Measurements from ENCODE around the gene SNED1.

The SNED1 gene

DNA sequence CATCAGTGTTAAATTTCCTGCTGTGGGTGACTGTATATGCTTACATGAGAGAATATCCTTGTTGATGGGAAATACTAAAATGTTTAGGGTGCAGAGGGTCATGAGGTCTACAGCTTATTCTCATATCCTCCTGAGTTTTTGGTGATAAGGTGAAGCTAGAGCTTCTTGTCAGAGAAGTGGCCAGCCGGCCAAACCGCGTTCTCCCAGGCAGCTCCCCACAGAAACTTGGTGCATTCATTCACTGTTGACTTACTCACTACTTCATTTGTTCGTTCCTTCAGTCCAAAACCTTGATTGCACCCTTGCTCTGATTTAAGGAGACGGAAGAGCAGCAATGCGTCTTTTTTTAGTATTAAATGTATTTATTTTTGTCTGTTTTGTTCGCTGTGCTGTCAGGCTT is 8.7 kb downstream of the SNED1 start:
- no peak for DNase-seq

DNA sequence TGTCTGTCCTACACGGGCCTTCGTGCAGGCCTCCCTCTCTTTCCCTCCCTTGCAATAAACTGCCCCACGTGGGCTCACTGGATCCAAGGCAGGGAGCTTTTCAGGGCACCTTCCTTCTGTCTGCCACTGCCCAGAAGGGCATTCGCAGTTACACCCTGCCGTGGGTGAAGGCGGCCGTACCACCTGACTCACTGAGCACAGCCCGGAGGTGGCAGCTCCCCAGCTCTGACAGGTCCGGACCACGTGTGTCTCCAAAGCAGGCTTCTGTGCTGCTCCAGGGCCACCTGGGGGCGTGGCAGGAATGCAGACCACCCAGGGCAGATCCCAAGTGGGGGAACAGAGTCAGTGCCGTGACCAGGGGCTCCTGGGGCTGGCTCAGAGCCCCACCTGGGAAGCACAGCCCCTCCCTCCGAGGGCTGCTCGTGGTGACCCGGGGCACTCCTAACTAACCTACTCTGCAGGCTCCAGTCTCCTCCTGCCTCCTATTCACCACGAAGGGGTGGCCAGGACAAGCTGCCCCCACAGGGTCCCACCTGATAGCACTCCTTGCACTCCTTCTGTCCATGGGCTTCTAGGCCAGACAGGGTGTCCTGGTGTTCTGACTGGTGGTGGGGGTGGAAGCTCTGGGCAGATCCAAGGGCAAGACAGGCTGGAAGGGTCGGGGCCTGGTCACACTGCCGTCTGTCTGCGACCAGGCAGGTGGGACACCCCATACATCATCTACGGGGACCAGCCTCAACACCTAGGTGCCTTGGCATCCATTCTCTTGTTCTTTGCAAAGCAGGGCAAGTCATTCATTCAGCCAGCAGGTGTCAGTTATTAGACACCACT is 9.7 kb downstream of the SNED1 start:
- DNase-seq = no peak

DNA sequence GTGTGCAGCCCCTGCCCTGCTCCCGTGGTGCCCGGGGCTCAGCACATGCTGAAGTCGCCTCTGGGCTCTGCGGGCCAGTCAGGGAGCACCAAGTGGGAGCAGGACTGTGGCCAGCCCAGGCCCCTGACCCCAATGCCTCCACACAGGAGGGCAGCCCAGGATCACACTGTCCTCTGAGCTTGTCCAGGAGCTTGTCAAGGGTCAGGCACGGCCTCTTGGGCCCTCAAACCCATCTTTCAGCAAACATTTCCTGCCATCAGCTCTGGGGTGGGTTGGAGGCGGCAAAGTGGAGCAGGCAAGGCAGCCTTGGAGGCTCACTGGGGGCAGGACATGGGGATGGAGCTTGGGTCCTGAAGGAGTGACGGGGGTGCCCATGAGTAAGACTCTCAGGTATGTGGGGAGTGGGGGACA is 10.3 kb downstream of the SNED1 start:
- no peak for DNase-seq

DNA sequence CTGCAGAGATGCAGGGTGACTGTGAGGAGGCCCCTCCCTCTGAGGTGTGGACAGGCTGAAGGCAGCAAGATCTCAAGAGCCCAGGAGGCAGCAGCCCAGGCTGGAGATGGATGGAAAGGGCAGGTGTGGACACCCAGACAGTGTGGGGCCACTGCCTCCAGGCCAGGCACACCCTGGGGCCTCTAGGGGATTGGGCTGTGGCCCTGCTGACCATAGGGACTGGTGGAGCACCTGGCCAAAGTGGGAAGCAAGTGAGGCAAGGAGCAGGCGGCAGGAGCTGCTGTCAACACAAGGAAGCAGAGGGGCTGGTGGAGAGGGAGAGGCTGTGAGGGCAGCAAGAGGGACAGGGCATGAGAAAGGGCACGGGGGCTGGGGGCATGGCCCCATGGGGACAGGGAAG is 10.8 kb downstream of the SNED1 start:
- no peak for DNase-seq

DNA sequence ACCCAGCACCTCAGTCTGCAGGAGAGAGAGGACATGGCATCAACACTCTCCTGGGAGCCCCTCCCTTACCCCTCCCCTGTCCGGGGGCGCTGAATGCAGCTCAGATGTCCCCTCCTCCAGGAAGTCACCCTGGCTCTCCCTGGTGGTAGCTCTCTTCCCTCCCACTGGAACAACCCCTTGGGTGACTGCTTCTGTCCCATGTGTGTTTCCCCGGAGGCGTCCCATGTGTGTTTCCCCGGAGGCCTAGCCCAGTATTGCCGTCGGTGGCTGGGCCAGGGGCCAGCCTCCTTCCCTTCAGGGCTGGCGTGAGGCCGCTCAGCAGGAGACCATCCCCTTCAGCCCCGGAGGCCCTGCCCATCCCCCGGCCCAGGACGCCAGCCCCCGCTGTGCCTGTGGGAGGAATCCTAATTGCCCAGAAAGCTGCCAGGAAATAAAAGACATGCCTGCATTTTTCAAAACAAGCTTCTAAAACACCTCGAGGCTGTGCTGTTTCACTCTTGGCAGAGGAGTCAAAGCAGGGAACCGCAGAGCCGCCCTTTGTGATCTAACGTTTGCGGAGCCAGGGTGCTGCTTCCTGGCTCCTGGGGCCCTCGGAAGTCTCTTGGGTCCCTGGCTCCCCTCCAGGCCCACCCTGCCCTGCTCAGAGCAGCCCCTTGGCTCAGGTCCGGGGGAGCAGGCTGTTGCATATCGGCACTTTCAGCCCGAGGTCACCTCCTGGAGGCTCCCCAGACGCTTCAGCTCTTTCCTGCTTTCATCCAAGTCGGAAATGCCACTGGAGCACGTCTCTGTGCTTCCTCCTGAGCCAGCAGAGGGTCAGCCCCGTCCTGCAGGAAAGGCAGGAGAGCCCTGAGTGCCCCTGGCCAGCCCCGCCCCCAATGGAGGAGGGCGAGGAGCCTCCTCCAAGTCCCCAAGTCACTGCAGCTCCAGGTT is 11.4 kb downstream of the SNED1 start:
- no peak for DNase-seq

DNA sequence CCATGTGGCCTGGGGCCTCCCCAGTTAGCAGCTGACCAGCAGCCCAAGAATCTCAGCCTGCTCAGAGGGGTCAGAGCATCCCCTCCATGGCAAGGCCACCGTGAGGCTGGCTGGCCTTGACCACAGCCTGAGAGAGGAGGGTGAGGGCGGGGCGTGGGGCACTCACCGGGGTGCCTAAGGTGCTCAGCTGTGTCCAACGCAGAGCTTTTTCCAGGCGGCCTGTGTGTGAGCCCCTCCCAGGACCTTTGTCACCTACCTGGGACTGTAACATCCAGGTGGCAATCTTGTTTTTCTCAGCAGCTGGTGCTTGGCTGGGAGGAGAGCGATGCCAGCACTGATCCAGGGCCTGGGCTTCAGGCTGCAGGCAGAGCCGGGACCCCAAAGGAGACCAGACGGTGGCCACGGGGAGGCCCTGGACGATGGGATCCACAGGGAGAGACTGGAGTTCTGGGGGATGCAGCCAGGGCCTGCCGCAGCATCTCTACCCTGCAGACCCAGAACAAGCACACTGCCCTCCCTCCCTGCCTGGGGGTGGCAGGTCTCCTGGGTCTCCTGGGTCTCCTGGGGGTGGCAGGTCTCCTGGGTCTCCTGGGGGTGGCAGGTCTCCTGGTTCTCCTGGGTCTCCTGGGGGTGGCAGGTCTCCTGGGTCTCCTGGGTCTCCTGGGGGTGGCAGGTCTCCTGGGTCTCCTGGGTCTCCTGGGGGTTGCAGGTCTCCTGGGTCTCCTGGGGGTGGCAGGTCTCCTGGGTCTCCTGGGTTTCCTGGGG is 12.3 kb downstream of the SNED1 start:
- DNase-seq = no peak

DNA sequence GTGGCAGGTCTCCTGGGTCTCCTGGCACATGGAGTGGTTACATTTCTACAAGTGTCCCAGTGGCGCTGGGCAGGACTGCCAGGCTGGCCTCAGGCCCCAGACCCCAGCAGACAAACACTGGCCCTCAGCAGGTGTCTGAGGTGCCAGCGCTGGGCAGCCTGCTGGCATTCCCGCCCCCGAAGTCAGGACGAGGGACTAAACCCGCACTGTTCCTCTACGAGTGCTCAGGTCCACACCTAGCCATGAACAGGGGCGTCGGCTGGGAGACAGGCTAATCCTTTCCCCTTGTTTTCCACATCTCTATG is 12.8 kb downstream of the SNED1 start:
- no peak for DNase-seq

DNA sequence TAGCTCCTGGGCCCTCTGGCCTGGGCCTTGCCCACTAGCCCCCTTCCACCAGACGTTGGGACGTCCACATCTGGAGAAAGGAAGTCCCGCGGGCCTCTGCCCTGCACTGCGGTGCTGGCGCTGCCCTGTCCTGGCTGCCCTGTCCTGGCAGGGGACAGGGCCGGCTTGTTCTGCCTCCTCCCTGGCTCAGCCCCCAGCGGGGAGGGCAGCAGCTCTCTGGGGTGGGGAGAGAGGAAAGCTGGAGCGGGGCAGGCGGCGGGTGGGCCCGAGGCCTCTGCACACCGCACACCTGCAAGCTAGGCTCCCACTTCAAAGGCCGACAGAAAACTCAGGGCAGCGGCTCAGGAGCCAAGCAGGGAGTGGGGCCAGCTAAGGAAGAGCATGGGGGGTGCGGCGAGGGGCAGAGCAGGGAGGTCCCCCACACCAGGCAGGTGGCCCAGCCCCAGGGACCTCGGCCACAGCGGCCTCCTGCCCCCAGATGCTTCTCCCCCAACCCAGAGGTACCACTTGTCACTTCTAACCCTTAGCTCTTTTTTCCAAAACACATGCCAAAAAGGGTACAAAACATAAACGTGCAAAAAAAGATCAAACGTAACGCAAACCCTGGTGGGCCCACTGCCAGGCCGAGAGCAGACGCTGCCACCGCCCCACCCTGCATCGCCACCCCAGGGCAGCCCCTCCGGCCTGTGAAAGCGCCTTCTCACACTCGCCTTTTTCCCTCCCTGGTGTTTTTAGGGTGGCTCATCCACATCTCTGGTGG is 13.5 kb downstream of the SNED1 start:
- DNase-seq = no peak

DNA sequence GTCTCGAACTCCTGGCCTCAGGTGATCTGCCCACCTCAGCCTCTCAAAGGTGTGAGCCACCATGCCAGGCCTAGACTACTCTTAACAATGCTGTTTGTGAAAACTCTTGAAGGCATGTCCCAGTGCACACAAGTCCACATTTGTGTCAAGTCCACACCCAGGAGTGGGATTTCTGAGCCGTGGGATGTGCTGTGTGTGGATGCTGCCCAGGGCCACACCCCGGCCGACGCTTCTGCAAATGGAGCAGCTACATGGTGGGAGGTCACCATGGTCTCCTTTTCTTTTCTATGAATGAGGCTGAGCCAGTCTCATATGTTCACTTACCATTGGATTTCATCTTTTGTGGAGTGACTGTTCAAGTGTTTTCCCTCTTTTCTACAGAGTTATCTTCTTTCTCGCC is 15.8 kb downstream of the SNED1 start:
- no peak for DNase-seq

DNA sequence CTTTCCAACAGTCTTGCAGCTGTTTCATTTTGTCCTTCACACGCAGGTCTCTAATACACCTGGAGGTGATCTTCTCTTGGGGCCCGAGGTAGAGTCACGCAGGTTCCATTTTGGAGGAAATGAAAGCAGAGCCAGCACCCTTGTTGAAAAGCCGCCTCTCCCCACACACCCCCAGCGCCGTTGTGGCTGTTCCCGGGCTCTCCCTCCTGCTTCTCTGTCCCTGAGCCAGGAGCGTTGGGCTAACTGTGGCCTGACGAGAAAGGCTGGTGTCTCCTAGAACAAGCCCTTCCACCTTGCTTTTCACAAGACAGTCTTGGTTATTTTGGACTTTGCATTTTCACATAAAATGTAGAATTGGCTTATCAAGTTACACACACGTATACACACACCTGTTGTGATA is 16.3 kb downstream of the SNED1 start:
- no peak for DNase-seq

DNA sequence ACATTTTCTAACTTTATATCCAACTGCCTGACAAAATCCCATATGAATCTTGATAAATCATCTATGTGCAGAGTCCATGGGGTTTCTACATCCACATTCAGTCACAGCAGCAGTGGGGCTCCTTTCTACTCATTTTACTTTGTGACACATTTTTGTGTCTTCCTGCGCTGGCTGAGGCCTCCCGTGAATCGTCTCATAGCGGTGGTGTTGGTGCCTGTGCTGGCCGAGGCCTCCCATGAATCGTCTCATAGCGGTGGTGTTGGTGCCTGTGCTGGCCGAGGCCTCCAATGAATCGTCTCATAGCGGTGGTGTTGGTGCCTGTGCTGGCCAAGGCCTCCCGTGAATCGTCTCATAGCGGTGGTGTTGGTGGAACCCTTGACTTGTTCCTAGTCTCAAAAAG is 17.0 kb downstream of the SNED1 start:
- no peak for DNase-seq

DNA sequence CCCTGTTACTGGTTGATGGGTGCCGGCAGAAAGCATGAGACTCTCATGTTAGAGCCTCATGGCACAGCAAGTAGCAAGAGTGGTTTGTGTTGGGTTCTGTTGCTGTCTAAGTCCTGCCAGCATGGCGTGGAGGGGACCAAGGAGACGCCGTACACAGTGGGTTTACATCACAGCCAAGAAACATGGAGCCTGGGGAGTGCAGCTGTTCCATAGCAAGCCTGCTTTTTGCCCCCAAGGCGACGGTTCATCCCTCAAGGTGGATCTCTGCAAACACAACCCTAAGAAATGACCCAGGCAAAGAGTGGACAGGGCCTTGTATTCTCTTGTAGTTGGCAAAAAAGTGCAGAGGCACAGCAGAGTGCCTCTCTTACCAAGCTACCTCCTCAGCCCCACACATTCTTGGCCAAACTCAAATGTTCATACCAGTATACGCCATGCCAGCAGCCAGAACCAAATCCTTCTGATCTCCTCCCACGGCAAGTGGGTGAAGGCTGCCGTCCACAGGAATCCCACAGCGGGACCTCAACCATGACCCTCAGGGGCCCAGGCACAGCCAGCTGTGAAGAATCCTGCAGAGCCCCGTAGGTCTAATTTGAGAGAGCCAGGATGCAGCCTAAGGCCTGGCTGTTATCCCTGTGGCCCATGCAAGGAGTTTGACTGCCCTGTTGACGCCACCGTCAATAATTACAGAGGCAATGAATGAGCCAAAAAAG is 19.0 kb downstream of the SNED1 start:
- DNase-seq = no peak

DNA sequence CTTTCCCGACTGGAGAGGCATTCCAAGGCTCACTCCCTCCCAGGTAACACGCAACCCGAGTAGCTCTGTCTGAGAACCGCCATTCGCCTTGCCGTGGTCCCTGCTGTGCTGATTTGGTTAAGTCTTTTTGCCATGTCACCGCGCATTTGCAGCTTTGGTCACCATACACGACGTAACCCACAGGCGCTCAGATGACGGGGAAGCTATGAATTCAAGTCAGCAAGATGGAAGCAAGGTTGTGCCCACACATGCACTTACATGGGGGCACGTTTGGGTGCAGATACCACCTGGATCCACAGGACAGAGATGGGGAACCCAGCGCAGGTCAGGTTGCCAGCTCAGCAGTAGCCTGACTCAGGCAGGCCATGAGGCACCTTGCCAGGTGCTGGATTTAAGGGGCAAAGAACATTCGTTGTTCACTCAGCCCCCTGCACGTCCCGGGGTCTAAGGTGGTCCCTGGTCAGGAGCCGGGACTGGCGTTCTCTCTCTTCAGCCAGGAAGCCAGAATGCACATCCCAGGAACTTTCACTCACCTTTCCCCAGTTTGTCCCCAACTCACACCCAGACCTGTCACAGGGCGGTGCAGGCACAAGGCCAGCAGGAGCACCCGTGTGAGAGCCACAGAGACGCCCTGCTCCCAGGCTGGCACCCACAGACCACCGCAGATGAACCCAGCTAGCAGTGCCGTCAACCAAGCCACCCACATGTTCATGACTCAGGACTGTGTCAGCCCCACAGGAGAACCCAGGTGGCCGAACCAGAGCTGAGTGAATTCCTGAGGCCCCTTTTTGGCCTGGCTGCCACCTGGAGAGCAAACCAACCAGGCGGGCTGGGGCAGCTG is 19.9 kb downstream of the SNED1 start:
- no peak for DNase-seq

DNA sequence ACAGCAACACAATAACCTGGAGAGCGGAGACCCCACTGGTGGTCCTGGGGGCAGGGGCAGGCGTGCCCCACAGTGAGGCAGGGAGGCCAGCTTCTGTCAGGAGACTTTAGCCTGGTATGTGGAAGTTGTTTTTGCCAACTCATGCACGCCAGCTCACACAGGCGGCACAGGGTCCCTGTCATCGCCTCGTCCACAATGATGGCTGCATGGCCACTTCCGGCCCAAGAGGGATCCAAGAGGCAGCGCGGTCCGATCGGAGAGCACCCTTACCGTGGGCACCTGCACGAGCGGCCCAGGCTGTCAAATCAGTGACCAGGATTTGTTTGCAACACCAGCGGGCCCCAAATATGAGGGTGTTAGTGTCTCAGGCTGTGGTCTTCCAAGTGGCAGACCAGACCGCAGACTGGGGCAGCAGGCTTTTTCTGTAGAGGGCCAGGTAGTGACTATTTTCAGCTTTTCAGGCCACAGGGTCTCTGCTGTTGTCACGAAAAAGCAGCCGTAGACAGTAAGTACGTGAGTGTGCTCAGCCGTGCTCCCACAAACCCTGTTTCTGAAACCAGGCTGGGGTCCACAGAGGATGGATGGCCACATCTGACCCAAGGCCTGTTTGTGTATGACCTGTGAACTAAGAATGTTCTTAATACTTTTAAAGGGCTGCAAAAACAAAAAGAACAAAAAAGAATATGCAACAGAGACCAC is 21.2 kb downstream of the SNED1 start:
- no peak for DNase-seq

DNA sequence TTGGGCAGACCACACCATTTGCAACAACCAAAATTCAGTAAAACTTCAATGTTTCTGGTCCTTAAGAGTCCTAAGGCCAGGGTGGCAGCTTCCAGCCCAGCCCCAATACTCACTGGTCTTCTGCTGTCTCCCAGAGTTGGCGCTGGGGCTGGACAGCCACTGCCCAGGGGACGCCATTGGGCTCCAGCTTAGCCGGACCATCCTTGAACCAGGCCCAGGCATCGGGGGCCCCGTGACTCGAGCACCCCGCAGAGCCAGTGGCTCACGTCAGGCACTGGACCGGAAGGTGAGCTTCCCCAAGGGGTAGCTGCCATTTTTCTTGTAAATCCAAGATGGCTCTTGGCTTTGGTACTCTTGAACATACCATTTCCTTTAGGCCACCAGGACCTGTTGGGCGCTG is 21.8 kb downstream of the SNED1 start:
- DNase-seq = no peak

DNA sequence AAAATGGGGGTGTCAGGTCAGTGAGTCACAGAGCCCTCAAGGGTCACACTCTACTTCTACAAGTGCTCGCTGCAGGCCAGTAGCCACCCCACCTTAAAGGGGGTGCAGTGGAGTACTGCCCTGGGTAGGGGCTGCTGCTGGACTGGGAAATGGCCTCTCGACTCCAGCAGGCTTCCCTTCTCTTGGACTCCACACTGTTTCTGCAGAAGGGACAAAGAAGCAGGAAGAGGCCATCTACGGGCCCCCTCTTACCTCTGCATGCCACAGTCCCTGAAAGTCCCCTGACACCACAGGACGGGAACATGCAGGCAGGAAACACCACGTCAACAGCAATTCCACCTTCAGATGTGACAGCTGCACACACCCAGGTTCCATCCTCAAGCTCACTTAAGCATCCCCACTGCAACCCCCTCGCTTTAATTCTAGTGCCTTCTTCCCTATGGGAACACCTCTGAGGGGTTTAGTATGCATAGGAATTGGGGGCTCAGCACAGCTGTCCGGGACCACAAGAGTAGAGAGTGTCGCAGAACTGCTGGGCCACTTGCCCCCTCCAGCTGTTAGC is 22.3 kb downstream of the SNED1 start:
- no peak for DNase-seq

DNA sequence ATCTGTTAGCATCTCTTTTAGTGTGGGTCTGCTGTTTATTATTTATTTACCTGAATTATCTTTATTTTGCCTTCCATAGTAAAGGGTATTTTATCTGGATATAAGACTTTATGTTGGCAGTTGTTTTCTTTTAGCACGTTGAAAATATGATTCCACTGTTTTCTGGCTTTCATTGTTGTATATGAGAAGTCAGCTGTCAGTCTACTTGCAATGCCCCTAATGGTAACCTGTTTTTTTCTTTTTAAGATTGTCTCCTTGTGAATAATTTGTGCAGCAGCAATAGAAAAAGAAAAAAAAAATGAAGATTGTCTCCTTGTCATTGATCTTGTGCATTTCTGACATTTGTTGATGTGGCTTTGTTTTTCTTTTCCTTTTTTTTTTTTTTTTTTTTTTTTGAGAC is 27.2 kb downstream of the SNED1 start:
- no peak for DNase-seq

DNA sequence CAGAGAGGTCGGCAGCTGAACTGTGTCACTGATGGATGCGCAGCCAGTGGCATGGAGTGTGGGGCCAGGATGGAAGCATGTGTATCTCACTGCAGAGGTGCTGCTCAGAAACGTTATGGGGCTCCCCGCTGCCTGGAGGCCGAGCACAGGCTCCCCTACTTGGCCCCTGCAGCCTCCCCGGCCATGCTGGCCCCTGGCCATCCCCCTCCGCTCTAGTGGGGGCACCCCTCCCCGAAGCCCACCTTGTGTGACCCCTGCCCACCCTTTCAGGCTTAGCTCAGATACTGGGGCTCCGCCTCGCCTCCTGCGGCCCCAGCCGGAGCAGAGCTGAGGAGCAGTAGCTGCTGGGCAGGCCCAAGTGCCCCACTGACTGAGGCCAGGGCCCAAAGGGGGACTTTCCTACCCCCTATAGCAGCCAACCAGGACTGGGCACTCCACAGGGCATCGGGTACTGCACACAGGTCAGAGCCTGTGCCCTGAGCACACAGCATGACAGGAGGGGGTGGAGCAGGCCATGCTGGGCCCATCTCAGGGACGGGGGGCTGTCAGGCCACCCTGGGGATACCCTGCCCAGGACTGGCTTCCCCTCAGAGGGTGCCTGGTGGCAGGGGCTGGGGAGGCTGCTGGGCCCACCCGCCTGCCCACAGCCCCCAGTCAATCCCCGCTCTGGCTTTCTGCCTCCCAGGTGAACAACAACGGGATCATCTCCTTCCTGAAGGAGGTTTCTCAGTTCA is 31.3 kb downstream of the SNED1 start:
- no peak for DNase-seq

DNA sequence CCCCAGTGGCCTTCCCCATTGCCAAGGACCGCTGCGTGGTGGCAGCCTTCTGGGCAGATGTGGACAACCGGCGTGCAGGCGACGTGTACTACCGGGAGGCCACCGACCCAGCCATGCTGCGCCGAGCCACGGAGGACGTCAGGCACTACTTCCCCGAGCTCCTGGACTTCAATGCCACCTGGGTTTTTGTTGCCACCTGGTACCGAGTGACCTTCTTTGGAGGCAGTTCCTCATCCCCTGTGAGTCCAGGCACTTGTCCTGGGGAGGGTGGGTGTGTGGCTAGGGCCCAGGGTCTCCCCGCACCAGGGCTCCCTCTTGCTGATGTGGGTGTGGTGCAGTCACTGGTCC is 31.9 kb downstream of the SNED1 start:
- DNase-seq = no peak

DNA sequence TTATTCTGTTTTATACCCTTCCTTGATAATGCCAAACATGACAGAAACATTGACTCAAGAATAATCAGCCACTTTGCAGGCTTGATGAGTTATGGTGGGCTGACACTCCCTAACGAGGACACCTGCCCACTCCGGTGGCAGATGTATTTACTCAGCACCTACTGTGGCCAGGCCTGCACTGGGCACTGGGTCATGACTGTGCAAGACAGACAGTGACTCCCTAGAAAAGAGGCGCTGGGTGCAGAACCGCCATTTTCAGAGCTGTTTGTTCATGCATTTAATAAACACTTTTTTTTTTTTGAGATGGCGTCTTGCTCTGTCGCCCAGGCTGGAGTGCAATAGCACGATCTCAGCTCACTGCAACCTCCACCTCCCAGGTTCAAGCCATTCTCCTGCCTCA is 32.5 kb downstream of the SNED1 start:
- no peak for DNase-seq

All from RPMI8226 (cell line).